GM18909 (cell line): ENCODE results near the gene URM1.

Source experiments
- ATAC-seq: cut with Tn5 transposase; IDR thresholded peaks from one replicate; pipeline ENCODE4 v1.9.1; 2021; ENCODE audit warnings: mild to moderate bottlenecking; ENCODE audit not compliant: unreplicated experiment, poor library complexity

Gene URM1

DNA sequence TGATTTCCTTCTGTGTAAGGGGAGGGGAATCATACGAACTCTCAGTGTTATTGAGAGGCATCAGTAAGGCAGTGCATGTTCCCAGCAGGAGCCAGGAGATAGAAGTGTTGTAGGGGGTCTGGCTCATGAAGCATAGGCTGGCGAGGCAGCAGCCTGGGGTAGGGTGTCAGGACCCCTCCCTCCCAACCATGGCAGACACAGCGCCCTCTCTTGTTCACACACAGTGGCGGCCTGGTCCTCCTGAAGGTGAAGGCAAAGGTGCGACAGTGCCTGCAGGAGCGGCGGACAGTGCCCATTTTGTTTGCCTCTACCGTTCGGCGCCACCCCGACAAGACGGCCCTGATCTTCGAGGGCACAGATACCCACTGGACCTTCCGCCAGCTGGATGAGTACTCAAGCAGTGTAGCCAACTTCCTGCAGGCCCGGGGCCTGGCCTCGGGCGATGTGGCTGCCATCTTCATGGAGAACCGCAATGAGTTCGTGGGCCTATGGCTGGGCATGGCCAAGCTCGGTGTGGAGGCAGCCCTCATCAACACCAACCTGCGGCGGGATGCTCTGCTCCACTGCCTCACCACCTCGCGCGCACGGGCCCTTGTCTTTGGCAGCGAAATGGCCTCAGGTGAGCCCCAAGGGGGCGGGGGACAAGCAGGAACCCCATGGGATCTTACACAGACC, 26.1 kb upstream of the URM1 start:
- no peak for ATAC-seq

- no peak for ATAC-seq
Measured at GRCh38 chr9:128349125-128349524, 22.0 kb upstream of the URM1 start.

- no peak for ATAC-seq
Measured at GRCh38 chr9:128349772-128350171, 21.4 kb upstream of the URM1 start.

DNA sequence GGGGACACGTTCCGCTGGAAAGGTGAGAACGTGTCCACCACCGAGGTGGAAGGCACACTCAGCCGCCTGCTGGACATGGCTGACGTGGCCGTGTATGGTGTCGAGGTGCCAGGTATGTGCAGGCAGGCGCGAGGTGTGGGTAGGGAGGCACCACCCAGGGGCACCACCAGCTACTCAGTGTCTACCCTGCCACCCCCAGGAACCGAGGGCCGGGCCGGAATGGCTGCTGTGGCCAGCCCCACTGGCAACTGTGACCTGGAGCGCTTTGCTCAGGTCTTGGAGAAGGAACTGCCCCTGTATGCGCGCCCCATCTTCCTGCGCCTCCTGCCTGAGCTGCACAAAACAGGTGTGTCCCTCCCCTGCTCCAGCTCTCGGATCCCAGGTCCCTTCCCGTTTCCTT, 15.7 kb upstream of the URM1 start:
- ATAC-seq = no peak

- ATAC-seq = no peak
Measured at GRCh38 chr9:128358090-128358489, 13.1 kb upstream of the URM1 start.

GRCh38 chr9:128358861-128359260, 12.3 kb upstream of the URM1 start:
- ATAC-seq = no peak

- no peak for ATAC-seq
Measured at GRCh38 chr9:128360826-128361225, 10.3 kb upstream of the URM1 start.

- no peak for ATAC-seq
Measured at GRCh38 chr9:128361296-128361985, 9.7 kb upstream of the URM1 start.

DNA sequence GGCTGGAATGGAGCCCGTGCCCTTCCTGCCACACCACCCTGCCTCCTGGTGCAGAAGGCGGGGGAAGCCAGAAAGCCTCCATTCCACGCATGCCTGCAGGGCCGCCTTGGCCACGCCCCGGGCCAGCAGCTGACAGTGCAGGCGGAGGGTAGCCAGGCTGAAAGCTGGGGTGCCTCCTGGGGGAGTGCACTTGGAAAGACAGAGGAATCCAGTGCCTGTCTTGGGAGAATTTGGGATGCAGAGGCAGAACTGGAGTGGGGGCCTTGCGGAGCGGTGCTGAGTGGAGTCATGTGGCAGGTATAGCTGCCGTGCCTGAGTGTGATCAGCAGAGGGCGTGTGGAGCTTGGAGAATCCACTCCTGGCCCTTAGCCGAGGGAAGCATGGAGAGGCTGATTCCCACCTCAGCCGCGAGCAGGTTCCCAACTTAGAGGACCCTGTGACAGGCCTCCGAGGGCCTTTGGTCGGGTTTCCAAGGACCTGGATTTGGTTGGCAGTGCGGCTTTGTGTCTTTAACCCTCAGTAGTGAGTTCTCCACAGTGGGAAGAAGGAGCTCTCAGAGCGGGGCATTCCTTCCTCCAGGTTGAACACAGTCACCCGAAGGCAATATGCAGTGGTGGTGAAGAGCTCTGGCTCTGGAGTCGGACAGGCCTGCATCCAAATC, 9.1 kb upstream of the URM1 start:
- peak; percentile 80 for ATAC-seq

GRCh38 chr9:128362774-128363173, 8.4 kb upstream of the URM1 start:
- no peak for ATAC-seq

DNA sequence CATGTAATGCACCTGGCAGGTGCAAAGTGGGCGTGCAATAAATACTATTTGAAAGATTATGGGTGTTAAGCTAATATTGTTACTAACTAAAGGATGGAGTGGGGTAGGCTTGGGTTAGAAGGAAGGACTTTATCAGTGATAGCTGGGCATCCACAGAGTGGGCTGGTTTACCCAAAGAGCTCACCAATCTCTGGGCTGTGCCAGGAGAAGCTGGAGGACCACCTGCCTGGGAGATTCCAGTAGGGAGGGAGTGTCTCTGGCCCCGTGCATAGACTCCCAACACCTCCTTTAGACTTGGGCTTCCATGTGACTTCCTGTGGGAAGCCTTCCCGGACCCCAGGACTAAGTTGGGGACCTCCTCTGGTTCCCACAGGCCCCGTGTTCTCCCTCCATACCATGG, 5.6 kb upstream of the URM1 start:
- no peak for ATAC-seq

- ATAC-seq = no peak
Measured at GRCh38 chr9:128369024-128369706, 2.0 kb upstream of the URM1 start.

GRCh38 chr9:128370367-128370751, 815 bp upstream of the URM1 start:
- ATAC-seq = no peak

- ATAC-seq = no peak
Measured at GRCh38 chr9:128371630-128372117, 500 bp downstream of the URM1 start.

- no peak for ATAC-seq
Measured at GRCh38 chr9:128372188-128372641, 1.0 kb downstream of the URM1 start.

- no peak for ATAC-seq
Measured at GRCh38 chr9:128372784-128373183, 1.6 kb downstream of the URM1 start.

DNA sequence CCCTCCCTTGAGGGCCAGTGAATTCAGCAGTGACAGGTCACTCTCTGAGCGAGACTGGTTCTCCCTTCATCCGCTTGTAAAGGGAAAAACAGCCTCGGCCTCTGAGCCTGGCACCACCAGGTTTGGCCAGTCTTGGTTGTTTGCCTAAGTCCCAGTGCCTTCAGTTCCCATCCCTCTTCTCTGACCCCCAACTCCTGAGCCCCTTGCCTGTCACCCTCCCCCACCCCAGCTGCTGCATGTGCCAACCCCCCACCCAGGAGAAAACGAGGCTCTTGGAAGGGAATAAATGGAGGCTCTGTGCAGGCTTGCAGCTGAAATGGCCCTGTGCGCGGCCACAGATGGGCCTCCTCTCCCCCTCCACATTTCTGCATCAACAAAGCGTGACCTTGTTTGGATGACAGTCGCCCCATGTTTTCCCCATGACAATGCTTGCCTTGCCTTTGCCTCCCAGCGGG, 3.1 kb downstream of the URM1 start:
- no peak for ATAC-seq

- ATAC-seq = no peak
Measured at GRCh38 chr9:128375865-128376264, 4.7 kb downstream of the URM1 start.

DNA sequence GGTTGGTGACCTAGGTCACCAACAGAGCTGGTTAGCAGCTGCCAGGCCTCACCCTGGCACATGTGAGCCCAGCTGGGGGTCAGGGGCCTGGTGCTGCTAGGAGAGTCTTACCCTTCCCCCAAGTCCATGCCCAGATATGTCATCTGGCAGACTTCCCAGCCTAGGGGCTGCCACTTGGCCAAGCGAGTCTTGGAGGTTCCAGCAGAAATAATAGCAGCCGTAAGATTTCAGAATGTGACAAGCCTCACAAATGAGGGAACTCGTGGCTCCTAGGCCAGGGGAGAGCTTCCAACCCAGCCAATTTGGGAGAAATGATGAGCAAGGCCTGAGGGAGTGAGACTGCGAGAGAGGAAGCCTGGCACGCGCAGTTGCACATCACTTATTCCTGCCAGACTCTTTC, 11.1 kb downstream of the URM1 start:
- ATAC-seq = no peak

DNA sequence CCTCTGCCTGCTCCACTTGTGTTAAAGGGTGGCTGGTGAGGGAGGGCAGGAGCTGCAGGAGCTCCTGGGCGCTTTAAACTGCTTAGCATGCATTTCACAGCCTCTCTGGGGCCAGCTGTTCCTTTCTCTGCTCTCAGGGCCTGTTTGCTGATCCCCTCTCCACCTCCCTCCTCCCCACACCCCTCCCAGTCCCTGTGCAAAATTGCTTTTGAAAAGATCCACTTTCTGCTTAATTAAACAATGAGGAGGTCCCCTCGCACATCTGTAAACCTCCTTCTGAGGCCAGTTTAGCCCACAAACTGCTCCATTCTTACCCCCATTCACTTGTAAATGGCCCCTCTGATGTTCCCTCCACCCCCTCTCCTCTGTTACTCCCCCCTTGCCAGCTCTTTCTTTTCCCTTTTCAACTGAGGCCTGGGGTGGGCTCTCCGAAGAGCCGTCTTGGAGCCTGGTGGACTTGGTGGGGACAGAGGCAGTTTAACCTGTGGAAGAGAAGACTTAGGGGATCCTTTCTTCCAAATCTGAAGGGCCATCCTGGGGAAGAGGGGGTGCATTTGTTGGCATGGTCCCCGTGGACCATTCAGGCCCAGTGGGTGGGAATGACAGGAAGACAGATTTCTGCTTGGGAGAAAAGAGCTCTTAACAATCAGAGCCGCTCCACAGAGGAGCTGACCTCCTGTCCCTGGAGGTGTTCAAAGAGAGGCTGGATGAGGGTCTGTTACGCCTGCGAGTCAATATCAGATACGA, 12.0 kb downstream of the URM1 start:
- no peak for ATAC-seq
